Measurements from ENCODE around the gene CENPV. TPM values are rescaled to one million over a fixed set of nuclear protein-coding genes. Genes with fewer than 3 reads are reported as not detected.

Gene CENPV
- total RNA-seq (2022; extraction: Qiagen RNA extraction) = 121 to 154 TPM (median 148 TPM) in 5 replicates

GRCh38 chr17:16353317-16354174 lies at the start of gene CENPV:
Gene CENPV, minus strand, starts transcription at chr17:16353469. Its CDS starts 33 bp downstream, at chr17:16353436.

GRCh38 chr17:16380640-16381495 lies 27.6 kb upstream of the CENPV start, which contains the start of gene UBB:
Gene UBB, plus strand, starts transcription at chr17:16381091. Its CDS starts 817 bp downstream, at chr17:16381908.

Other genes starting within 250 kb of the CENPV start
- 66.2 to 90.1 TPM (median 70.3 TPM) in 5 replicates for gene NCOR1, start 137.9 kb downstream of the CENPV start, total RNA-seq (2022; extraction: Qiagen RNA extraction)
- gene PIGL, start 136.3 kb downstream of the CENPV start, total RNA-seq (2022; extraction: Qiagen RNA extraction) = 15.3 to 21.6 TPM (median 17.0 TPM) in 5 replicates
- gene UBB, start 27.6 kb upstream of the CENPV start, total RNA-seq (2022; extraction: Qiagen RNA extraction) = 1,868 to 2,263 TPM (median 2,004 TPM) in 5 replicates
- gene TRPV2, start 62.1 kb upstream of the CENPV start, total RNA-seq (2022; extraction: Qiagen RNA extraction) = 0.36 to 0.83 TPM (median 0.53 TPM) in 5 replicates
- 0.99 to 1.3 TPM (median 1.1 TPM) in 5 replicates for gene LRRC75A, start 138.7 kb upstream of the CENPV start, total RNA-seq (2022; extraction: Qiagen RNA extraction)
- 10.9 to 17.4 TPM (median 13.5 TPM) in 5 replicates for gene ZNF287, start 215.7 kb upstream of the CENPV start, total RNA-seq (2022; extraction: Qiagen RNA extraction)

All from A549 treated with AZD2906 at 1 μM for 4 hours (cell line).